Measurements from ENCODE around the gene PMM2.

GRCh38 chr16:8887952-8888560 is 90.4 kb downstream of the PMM2 start:
- TF ChIP-seq ELF2 (CRISPR knock-in tag; IDR thresholded peaks at IDR 0.05) (no peak), HDAC2 (IDR thresholded peaks at IDR 0.05) (no peak), PHF20 (IDR thresholded peaks at IDR 0.05; ENCODE audit: partially characterized antibody) (no peak), TAF1 (IDR thresholded peaks at IDR 0.05; ENCODE audit: control insufficient read depth, extremely low read depth, insufficient read depth, low read length, severe bottlenecking) (no peak), USF1 (CRISPR knock-in tag; IDR thresholded peaks at IDR 0.05) (no peak), ZNF518B (CRISPR knock-in tag; IDR thresholded peaks at IDR 0.05) (no peak), KAT2B (IDR thresholded peaks at IDR 0.05; ENCODE audit: low read depth, low read length) (no peak), NRF1 (conservative IDR thresholded peaks at IDR 0.05 in 1 of 2, IDR thresholded peaks at IDR 0.05 in 1 of 2) (no peak), TCF7L2 (IDR thresholded peaks at IDR 0.05; ENCODE audit: low read depth, low read length) (no peak), ZNF431 (CRISPR knock-in tag; IDR thresholded peaks at IDR 0.05) (no peak)
- TF ChIP-seq, protein P1, sequence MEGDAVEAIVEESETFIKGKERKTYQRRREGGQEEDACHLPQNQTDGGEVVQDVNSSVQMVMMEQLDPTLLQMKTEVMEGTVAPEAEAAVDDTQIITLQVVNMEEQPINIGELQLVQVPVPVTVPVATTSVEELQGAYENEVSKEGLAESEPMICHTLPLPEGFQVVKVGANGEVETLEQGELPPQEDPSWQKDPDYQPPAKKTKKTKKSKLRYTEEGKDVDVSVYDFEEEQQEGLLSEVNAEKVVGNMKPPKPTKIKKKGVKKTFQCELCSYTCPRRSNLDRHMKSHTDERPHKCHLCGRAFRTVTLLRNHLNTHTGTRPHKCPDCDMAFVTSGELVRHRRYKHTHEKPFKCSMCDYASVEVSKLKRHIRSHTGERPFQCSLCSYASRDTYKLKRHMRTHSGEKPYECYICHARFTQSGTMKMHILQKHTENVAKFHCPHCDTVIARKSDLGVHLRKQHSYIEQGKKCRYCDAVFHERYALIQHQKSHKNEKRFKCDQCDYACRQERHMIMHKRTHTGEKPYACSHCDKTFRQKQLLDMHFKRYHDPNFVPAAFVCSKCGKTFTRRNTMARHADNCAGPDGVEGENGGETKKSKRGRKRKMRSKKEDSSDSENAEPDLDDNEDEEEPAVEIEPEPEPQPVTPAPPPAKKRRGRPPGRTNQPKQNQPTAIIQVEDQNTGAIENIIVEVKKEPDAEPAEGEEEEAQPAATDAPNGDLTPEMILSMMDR (IDR thresholded peaks at IDR 0.05 in 2 of 3, conservative IDR thresholded peaks at IDR 0.05 in 1 of 3; ENCODE audit: insufficient read depth in 2 of 3, low read depth in 1 of 3, low read length in 3 of 3): no peak
- TF ChIP-seq, protein P2, sequence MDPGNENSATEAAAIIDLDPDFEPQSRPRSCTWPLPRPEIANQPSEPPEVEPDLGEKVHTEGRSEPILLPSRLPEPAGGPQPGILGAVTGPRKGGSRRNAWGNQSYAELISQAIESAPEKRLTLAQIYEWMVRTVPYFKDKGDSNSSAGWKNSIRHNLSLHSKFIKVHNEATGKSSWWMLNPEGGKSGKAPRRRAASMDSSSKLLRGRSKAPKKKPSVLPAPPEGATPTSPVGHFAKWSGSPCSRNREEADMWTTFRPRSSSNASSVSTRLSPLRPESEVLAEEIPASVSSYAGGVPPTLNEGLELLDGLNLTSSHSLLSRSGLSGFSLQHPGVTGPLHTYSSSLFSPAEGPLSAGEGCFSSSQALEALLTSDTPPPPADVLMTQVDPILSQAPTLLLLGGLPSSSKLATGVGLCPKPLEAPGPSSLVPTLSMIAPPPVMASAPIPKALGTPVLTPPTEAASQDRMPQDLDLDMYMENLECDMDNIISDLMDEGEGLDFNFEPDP (CRISPR knock-in tag; IDR thresholded peaks at IDR 0.05): no peak

Data from K562 (cell line).